Measurements from ENCODE around the gene POLR2F. TPM values are rescaled to one million over a fixed set of nuclear protein-coding genes. Genes with fewer than 3 reads are reported as not detected.

Gene POLR2F
- polyA plus RNA-seq, 1 donor (not counting 4 experiments of a cell fraction or from before 2014, with no cell fraction given), result 119 TPM

- H3K9me3 ChIP-seq (ENCODE audit: control insufficient read depth, low read depth, low read length), result no peaks in the 10 kb centered on the region
- peaks cover 35 to 39% of the 10 kb centered on the region in 2 experiments for H3K36me3 ChIP-seq (ENCODE audit: control insufficient read depth in 2 of 2, extremely low read depth in 1 of 2, insufficient read depth in 2 of 2, low read length in 2 of 2)
- H3K79me2 ChIP-seq (ENCODE audit: control insufficient read depth, insufficient read depth, low read length), result peaks cover 11% of the 10 kb centered on the region
- H3K27ac ChIP-seq (ENCODE audit: control insufficient read depth, insufficient read depth, low read length), result no peak overlapping the region
- H3K4me3 ChIP-seq (ENCODE audit: control insufficient read depth in 2 of 3, extremely low read depth in 1 of 3, insufficient read depth in 2 of 3, low read depth in 1 of 3, low read length in 3 of 3), result no peak overlapping the region
- dilution Hi-C loops (cut with MboI; ENCODE audit: extremely low pct_ligation_motif_present, low sequenced_read_pairs), result no loop called here
- TF ChIP-seq, protein P1, sequence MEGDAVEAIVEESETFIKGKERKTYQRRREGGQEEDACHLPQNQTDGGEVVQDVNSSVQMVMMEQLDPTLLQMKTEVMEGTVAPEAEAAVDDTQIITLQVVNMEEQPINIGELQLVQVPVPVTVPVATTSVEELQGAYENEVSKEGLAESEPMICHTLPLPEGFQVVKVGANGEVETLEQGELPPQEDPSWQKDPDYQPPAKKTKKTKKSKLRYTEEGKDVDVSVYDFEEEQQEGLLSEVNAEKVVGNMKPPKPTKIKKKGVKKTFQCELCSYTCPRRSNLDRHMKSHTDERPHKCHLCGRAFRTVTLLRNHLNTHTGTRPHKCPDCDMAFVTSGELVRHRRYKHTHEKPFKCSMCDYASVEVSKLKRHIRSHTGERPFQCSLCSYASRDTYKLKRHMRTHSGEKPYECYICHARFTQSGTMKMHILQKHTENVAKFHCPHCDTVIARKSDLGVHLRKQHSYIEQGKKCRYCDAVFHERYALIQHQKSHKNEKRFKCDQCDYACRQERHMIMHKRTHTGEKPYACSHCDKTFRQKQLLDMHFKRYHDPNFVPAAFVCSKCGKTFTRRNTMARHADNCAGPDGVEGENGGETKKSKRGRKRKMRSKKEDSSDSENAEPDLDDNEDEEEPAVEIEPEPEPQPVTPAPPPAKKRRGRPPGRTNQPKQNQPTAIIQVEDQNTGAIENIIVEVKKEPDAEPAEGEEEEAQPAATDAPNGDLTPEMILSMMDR (optimal IDR thresholded peaks at IDR 0.05 in 1 of 3, IDR thresholded peaks at IDR 0.05 in 1 of 3, conservative IDR thresholded peaks at IDR 0.05 in 1 of 3; ENCODE audit: extremely low read depth in 1 of 3, insufficient read depth in 2 of 3, low read length in 3 of 3), result no peak
- no peak for TF ChIP-seq EZH2 (IDR thresholded peaks at IDR 0.05; ENCODE audit: low read length)
- H3K9ac ChIP-seq (ENCODE audit: control insufficient read depth, extremely low read depth, insufficient read depth, low read length), result no peak overlapping the region
- H3K9me1 ChIP-seq (ENCODE audit: control insufficient read depth, extremely low read depth, insufficient read depth, low read length), result peaks cover 4% of the 10 kb centered on the region
- no peak for FAIRE-seq
- H3K4me1 ChIP-seq (ENCODE audit: control insufficient read depth, extremely low read depth, insufficient read depth, low read length), result peaks cover 7% of the 10 kb centered on the region
- DNase-seq (ENCODE audit: low read depth, low spot score), result no peak
- no peaks in the 10 kb centered on the region for H4K20me1 ChIP-seq (ENCODE audit: control insufficient read depth, extremely low read depth, insufficient read depth, low read length)
- no peaks in the 10 kb centered on the region for H3K27me3 ChIP-seq (ENCODE audit: control insufficient read depth, extremely low read depth, insufficient read depth, low read length)
- H2AFZ ChIP-seq (ENCODE audit: control insufficient read depth, low read length), result no peak overlapping the region
- no peak overlapping the region for H3K4me2 ChIP-seq (ENCODE audit: control insufficient read depth, extremely low read depth, insufficient read depth, low read depth, low read length)
Measured at GRCh38 chr22:37959231-37959825, 5.8 kb downstream of the POLR2F start.

DNA sequence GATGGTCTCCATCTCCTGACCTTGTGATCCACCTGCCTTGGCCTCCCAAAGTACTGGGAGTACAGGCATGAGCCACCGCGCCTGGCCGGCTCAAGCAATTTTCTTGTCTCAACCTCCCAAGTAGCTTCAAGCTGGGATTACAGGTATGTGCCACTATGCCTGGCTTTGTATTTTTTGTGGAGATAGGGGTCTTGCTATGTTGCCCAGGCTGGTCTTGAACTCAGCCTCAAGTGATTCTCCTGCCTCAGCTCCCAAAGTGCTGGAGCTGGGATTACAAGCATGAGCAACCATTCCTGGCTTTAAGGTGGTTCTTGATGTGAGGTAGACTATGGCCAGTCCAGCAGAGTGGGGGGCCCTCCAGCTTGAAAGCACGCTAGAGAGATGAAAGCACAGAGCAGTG lies 7.6 kb downstream of the POLR2F start:
- no peak for DNase-seq (ENCODE audit: low read depth, low spot score)
- no peak overlapping the region for H3K9ac ChIP-seq (ENCODE audit: control insufficient read depth, extremely low read depth, insufficient read depth, low read length)
- no peak for FAIRE-seq
- no peaks in the 10 kb centered on the region for H3K27me3 ChIP-seq (ENCODE audit: control insufficient read depth, extremely low read depth, insufficient read depth, low read length)
- H3K9me1 ChIP-seq (ENCODE audit: control insufficient read depth, extremely low read depth, insufficient read depth, low read length), result no peaks in the 10 kb centered on the region
- H3K4me3 ChIP-seq (ENCODE audit: control insufficient read depth in 2 of 3, extremely low read depth in 1 of 3, insufficient read depth in 2 of 3, low read depth in 1 of 3, low read length in 3 of 3), result no peak overlapping the region
- no peak for TF ChIP-seq EZH2 (IDR thresholded peaks at IDR 0.05; ENCODE audit: low read length)
- TF ChIP-seq, protein P1 (optimal IDR thresholded peaks at IDR 0.05 in 1 of 3, IDR thresholded peaks at IDR 0.05 in 1 of 3, conservative IDR thresholded peaks at IDR 0.05 in 1 of 3; ENCODE audit: extremely low read depth in 1 of 3, insufficient read depth in 2 of 3, low read length in 3 of 3), result no peak
- H3K79me2 ChIP-seq (ENCODE audit: control insufficient read depth, insufficient read depth, low read length), result no peaks in the 10 kb centered on the region
- H3K36me3 ChIP-seq (ENCODE audit: control insufficient read depth in 2 of 2, extremely low read depth in 1 of 2, insufficient read depth in 2 of 2, low read length in 2 of 2), result peaks cover 35 to 49% of the 10 kb centered on the region in 2 experiments
- no peaks in the 10 kb centered on the region for H3K4me1 ChIP-seq (ENCODE audit: control insufficient read depth, extremely low read depth, insufficient read depth, low read length)
- no peak overlapping the region for H3K27ac ChIP-seq (ENCODE audit: control insufficient read depth, insufficient read depth, low read length)
- H3K9me3 ChIP-seq (ENCODE audit: control insufficient read depth, low read depth, low read length), result no peaks in the 10 kb centered on the region
- dilution Hi-C loops (cut with MboI; ENCODE audit: extremely low pct_ligation_motif_present, low sequenced_read_pairs), result no loop called here
- no peak overlapping the region for H2AFZ ChIP-seq (ENCODE audit: control insufficient read depth, low read length)
- H4K20me1 ChIP-seq (ENCODE audit: control insufficient read depth, extremely low read depth, insufficient read depth, low read length), result no peaks in the 10 kb centered on the region
- no peak overlapping the region for H3K4me2 ChIP-seq (ENCODE audit: control insufficient read depth, extremely low read depth, insufficient read depth, low read depth, low read length)

Measured in keratinocyte (primary cell).